Stimulated activated CD4-positive, alpha-beta T cell treated with anti-CD3 and anti-CD28 coated beads, TNF-alpha, amount 100 ng/mL, for 1 hour (primary cell): ENCODE data around the gene SLC45A2.
"Not testable (repeated sequence)": the region's sequence is repeated elsewhere in the genome, so short reads cannot be mapped to it uniquely, and the experiment has no call there.

Experiments used
- DNase-seq, 3 donors: peaks; one replicate each; pipeline ENCODE4 v3.0.0-alpha.2; 2020; ENCODE audit warnings: low read depth in 3 of 3, low spot score in 1 of 3

SLC45A2 gene

DNA sequence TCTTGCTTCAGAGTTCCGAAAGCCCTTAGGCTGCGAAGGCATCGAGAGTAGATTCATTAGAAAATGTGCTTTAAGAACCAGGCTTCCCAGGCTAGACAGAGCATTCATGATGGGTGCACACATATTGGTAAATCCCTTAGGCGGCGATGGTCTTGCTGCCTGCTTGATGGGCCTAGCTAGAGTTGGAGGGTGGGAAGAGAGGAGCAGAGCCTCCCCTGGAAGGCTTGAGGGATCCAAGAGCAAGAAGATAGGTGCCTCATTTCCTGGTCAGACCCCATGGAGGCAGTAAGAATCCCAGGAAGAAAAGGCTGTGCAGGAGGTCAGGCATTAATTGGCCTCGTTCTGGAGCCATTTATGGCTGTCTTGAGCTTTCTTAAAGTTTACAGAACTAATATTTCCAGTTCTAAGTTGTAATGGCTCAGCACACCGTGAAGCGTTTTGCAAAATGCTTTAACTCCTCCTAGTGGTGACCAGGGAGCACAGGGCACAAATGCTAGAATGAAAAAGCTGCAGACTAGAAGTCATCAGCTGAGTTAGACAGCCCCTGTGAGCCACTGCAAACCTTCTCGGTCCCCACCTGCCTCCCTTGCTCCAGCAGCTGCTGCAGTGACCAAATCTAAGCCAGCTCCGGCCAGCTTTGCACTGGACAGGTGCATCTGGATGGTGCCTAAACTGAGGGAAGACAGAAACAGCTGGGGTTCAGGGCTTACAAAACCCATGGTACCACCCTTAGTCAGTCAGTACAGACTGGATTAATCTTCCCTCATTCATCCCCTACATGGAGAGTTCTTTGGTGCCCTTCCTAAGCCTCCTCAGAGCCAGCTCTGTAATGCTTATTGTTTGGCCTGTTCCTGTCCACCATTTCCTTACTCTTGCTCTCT is 14.7 kb downstream of the SLC45A2 start:
- DNase-seq: no peak

GRCh38 chr5:33968211-33969005 is 16.1 kb downstream of the SLC45A2 start:
- DNase-seq: no peak

DNA sequence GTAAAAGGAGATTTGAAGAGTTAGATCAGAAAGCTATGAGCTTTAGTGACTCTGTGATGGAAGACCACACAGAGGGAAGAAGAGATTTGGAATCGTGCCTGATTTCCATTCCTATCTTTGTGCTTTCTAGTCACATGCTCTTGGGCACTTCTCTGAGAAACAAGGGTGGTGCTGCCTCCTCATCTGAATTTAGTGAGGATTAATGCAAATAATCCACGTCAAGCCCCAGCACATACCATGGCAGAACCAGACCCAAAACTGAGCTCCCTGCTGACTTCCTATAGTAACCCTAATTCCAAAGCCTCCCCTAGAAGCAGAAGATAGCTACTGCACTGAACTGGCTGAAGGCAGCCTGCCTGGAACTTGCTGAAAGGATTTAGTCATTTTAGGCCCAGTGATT is 17.7 kb downstream of the SLC45A2 start:
- no peak for DNase-seq

- no peak for DNase-seq
Measured at GRCh38 chr5:33964132-33964700, 20.3 kb downstream of the SLC45A2 start.

GRCh38 chr5:33958176-33958575 is 26.3 kb downstream of the SLC45A2 start:
- no peak for DNase-seq

- no peak for DNase-seq
Measured at GRCh38 chr5:33957577-33958150, 26.8 kb downstream of the SLC45A2 start.

DNA sequence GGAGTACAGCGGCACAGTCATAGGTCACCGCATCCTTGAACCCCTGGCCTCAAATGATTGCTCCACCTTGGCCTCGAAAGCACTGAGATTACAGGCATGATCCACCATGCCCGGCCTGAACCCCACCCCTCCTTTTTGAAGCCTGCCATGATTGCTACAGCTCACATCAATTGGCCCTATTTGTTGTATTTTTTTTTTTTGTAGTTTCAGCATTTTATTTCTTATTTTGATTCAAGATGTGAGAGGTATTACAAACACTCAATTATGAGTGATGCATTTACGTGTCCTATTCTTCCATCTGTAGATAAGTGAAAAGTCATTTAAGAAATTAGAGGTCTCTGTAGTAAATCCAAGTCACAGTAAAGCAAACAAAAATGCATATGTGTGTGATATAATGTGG is 32.3 kb downstream of the SLC45A2 start:
- not testable (repeated sequence) for DNase-seq

- no peak for DNase-seq
Measured at GRCh38 chr5:33944543-33945132, 39.9 kb downstream of the SLC45A2 start.

DNA sequence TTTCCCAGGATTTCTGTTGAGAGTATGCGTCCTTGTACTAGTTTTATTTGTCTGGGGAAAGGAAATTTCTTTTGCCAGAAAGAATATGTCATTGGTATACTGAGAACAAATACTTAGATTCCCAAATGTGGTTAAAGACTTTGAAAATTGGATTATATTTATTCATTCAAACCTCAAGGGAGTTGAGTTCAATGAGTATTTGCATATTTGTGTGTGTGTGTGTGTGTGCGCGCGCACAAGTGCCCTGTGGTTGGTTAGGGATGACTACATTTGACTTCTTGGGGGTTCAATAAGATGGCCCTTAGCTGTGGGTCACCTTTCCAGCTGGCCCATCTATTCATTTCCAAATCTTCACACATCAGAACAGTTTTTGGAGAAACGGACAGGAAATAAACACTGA is 43.4 kb downstream of the SLC45A2 start:
- DNase-seq: no peak

GRCh38 chr5:33939556-33940262 is 44.8 kb downstream of the SLC45A2 start:
- no peak for DNase-seq

- DNase-seq: no peak
Measured at GRCh38 chr5:33938881-33939280, 45.6 kb downstream of the SLC45A2 start.

- DNase-seq: no peak
Measured at GRCh38 chr5:33938507-33938796, 46.0 kb downstream of the SLC45A2 start.

GRCh38 chr5:33937707-33938506 is 46.6 kb downstream of the SLC45A2 start:
- no peak for DNase-seq

DNA sequence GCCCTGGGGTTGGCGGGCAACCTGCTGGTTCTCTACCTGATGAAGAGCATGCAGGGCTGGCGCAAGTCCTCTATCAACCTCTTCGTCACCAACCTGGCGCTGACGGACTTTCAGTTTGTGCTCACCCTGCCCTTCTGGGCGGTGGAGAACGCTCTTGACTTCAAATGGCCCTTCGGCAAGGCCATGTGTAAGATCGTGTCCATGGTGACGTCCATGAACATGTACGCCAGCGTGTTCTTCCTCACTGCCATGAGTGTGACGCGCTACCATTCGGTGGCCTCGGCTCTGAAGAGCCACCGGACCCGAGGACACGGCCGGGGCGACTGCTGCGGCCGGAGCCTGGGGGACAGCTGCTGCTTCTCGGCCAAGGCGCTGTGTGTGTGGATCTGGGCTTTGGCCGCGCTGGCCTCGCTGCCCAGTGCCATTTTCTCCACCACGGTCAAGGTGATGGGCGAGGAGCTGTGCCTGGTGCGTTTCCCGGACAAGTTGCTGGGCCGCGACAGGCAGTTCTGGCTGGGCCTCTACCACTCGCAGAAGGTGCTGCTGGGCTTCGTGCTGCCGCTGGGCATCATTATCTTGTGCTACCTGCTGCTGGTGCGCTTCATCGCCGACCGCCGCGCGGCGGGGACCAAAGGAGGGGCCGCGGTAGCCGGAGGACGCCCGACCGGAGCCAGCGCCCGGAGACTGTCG is 47.3 kb downstream of the SLC45A2 start:
- no peak for DNase-seq

- DNase-seq: no peak
Measured at GRCh38 chr5:33936381-33937016, 48.0 kb downstream of the SLC45A2 start, which contains the start of gene RXFP3. TSS of gene RXFP3 (plus strand) at chr5:33936386. CDS start at chr5:33936741, 355 bp downstream.

DNA sequence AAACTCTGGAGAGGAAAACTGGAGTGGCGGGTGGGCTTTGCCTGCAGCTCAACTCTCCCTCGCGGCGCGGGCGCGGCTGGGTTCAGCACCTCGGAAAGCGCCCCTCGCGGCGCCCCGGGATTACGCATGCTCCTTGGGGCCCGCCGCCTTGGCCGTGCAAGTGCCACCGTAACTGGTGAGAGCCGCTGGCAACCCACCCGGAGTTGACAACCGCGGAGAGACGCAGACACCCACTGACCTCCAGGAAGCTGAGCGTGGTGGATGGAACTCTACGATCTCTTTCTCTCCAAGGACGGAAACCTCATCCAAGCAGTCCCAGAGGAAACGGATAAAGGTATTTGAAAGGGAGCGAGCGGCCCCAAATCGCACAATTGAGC is 48.5 kb downstream of the SLC45A2 start:
- no peak for DNase-seq

DNA sequence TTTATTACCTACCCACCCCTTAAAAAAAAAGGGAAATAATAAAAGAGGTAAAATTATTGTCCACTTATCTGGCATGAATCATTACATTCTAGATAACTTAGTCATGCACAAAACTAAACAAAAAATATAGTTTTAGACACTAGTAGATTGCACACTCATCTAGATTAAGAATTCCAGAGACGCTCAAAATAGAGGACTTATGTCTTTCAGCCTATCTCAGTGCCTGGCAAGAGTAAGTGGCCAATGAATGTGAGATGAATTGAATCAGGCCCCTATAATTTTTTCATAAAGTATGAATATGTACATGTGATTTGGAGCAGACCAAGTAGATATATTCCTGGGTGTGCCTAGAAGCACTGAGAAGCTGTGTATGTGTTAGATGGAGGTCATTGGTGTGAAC is 50.3 kb downstream of the SLC45A2 start:
- no peak for DNase-seq

DNA sequence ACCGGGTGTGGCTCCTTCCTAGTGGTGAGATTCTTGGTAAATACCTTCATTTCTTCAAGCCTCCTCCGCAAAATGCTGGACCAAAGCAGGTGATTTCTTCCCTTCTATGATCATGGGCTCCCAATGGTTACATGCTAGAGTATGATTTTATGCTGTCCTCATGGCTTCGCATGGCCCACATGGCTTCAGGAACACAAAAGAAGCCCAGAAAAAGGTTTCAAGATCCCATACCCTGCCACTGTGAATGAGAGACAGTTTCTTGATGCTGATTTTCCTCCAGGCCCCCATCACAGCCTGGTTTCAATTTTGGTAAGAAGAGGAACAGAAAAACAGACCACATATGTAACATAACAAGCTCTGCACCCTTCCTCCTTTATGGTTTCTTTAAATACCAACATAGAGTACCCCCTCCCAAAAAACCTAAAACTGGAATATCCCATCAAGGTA is 50.7 kb downstream of the SLC45A2 start:
- no peak for DNase-seq

GRCh38 chr5:33931136-33931535 is 53.4 kb downstream of the SLC45A2 start:
- DNase-seq: no peak
